GM18517 (cell line): ENCODE data around the gene CARMIL1.

Experiments
- ATAC-seq: cut with Tn5 transposase; IDR thresholded peaks from one replicate; pipeline ENCODE4 v1.9.1; 2021; ENCODE audit warnings: mild to moderate bottlenecking, moderate library complexity; ENCODE audit not compliant: unreplicated experiment

CARMIL1 gene

DNA sequence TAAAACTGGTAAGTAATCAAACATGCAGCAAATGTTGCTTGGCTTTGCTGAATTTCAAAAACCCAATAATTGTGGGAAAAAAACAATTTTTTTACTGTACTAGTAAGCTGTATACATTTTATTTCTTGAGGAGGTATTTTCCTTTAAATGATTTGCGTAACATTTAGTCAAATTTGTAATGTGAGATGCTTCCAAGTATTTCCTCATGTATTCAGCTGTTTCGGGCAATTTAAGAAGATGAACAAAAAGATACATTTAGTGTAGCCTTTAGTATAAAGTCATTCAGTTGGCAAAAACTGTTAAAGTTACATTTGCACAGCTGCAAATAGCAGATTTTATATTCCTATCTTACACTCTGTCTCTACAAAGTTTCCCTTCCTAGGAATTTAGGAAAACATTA lies 186.8 kb downstream of the CARMIL1 start:
- no peak for ATAC-seq

DNA sequence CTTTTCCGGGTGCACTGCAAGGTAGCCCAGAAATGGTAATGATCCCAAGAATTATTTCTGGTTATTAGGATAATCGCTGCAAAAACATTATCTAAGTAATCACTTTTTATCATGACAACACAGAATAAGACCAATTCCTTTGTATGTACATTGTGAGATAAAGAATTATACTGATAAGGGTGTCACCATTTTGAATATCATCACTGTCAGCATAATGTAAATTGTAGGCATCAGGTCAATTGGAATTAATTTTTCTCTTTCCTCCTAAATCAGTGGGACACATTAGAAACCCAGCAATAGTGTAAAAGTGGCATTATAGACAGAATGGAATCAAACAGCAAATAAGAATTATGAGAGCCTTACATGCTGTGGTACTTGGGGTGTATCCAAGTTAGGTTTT lies 189.7 kb downstream of the CARMIL1 start:
- no peak for ATAC-seq

DNA sequence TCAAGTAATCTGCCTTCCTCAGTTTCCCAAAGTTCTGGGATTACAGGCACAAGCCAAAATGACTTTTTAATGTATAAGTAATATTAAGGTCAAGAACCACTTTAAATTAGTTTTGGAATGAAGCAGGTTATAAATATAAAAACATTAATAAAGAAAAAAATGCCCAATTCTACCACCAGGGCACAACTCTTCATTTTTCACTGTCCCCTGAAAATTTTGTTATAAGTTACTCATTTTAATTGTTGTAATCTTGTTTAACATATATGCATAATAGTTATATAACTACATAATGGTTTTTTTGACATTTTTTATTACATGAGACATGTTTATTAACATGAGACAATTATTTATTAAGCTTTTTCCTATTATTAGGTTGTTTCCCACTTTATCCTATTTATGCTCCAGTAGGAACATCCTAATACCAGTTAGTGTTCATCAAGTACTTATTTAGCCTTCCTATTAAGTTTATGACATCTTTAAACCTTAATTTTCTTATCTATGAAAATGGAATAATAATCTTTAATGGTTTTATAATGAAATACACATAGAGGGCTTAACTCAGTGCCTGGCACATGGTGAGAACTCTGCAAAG lies 190.7 kb downstream of the CARMIL1 start:
- ATAC-seq, result no peak

DNA sequence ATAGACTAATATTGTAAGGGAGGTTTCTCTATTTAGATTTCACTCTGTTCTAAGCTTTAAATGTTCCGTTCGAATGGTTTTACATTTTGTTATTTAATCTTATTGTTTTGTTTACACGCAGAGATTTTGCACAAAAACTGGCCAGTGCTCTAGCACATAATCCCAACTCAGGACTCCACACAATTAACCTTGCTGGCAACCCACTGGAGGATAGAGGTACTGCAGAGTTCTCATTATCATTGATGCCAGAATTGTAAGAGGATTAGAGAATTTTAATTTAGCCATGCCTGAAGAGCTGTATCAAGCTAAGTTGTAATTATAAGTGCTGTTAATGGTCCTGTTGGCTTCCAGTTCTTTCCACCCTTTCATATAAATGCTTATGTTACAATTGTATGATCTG lies 193.1 kb downstream of the CARMIL1 start:
- no peak for ATAC-seq

DNA sequence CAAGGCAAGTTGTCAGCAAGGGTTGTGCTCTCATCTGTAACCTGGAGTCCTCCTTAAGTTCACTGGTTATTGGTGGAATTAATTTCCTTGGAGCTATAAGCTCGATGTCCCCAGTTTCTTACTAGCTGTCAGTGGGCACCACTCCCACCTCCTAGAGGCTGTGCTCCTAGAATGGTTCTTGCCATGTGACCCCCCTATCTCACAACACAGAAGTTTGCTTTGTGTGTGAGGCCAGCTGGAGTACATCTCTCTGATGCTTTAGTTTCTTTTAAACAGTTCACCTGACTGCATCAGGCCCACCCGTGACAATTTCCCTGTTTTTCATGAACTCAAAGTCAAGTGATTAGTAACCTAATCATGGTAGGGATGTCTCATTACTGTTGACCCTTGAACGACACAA lies 193.7 kb downstream of the CARMIL1 start:
- ATAC-seq, result no peak

DNA sequence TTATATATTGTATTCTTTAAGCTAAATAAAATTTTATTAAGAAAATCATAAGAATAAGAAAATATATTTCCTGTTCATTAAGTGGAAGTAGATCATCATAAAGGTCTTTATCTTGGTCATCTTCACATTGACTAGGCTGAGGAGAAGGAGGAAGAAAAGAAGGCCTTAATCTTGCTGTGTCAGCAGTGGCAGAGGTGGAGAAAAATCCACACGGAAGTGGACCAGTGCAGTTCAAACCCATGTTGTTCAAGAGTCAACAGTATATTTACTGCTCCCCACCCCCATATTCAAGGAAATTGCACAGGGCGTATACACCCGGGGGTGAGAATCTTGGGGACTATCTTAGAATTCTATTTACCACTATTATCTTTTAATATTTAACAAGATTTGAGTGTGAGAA lies 194.3 kb downstream of the CARMIL1 start:
- ATAC-seq, result no peak

DNA sequence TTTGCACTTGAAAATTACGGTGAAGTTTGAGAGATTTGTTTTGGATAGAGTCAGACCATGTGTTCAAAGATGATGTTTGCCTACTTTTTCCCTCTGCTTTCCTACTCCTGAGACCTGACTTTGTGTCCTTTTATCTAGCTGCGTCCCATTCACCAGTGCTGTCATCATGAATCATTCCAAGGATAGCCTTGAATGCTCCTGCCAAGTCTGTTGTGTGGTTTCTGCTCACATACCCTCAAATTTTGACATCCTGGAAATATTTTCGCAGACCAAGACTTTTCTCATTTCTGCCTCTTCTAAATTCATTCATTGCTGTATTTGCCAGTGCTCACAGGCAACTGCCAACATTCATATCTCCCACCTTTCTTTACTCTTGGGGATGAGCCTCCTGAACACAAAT lies 197.0 kb downstream of the CARMIL1 start:
- ATAC-seq, result no peak

DNA sequence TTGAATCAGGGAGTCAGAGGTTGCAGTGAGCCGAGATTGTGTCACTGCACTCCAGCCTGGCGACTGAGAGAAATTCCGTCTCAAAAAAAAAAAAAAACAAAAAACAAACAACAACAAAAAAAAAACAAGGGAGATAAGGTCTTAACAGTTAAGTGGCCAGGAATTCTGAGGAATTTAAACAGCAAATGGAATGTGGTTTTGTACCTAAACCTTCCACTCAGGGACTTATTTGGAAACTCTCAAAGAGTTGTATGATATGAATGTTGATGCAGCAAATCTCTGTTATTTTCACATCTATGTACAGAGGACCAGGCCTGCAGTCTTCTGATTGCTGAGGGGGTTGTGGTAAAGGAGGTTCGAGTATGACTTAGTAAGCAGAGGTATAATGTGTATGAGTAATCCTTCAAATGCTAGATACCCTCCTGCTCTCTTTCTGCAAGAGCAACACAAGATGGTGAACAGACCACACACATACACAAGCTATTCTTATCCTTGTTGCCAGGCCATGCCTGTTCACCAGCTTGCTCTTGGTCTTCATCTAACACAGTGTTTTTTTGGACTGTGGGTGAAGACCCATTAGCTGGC lies 197.9 kb downstream of the CARMIL1 start:
- no peak for ATAC-seq

DNA sequence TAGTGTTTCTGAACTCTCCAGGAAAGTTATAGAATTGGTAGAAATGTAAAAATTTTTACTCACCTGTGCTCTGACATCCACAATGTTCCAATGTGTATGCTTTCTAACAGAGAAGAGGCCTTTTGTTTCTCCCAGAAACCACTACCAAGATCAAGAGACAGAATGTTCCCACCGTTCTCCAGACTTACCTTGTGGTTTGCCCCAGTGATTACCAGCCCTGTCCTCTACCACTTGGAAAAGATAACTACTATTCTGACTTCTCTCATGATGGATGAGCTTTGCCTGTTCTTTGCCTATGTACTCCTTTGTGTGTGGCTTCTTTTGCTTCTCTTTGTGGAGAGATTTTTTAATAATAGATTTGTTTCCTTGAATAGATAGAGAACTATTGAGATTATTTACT lies 199.8 kb downstream of the CARMIL1 start:
- no peak for ATAC-seq

DNA sequence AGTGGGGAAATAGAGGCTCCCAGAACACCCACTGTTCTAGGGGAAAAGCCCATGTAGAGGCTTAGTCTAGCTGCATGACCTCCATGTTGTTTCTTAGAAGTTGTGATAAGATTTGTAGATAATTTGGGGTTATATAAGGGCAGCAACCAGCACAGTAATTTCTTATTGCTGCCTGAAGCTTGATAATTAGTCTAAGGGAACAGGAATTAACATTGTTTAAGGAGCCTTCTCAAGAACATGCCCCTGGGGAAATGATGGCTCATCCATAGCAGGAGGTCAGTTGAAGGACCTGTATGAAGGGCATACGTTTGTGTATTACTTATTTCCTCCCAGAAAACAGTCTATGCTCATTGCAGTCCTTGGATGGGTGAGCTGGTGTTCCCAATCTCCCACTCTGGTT lies 202.1 kb downstream of the CARMIL1 start:
- ATAC-seq, result no peak

DNA sequence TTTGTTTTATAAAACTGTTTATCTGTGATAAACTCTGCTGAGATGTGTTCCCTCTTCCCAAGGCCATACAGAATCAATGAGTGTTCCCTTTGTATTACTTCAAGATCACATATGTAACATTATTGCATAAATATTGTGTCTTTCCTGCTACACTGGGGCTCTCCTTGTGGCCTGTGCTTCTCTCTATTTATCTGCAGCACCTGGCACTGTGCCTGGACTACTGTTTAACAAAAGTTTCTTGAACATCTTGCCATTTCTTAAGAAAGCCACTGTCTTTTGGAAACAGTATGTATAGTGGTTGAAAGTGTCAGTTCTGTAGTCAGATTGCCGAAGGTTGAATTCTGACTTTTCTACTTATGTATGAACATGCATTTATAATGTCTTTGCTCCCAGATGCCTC lies 203.8 kb downstream of the CARMIL1 start:
- no peak for ATAC-seq

DNA sequence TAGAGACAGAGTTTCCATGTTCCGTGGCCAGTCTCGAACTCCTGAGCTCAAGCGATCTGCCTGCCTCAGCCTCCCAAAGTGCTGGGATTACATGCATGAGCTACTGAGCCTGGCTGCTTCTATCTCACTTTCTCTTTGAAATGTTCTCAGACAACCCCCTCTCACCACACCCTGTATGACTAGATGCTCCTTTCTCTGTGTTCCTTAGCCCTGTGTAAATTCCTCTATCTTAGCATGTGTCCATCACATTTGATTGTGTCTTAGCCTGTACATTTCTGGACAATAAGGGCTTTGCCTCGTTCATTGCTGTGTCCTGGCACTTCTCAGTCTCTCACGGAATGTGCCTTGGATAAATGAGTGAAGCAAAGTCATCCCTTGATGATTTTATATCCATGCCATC lies 204.8 kb downstream of the CARMIL1 start:
- no peak for ATAC-seq

DNA sequence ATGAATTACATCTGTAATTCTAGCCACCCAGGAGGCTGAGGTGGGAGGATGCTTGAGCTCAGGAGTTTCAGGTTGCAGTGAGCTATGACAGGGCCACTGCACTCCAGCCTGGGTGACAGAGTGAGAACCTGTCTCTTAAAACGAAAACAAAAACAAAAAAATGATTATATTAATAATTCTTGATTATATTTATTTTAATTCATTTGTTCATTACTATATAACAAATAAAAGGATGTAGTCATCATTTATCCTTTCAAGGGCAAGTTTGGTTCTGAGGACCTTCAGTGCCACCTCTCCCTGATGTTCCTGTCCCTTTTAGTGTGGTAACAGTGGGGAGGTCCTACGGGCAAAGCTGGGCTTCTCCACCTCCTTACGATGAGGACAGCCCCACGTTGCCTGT lies 205.7 kb downstream of the CARMIL1 start:
- no peak for ATAC-seq

DNA sequence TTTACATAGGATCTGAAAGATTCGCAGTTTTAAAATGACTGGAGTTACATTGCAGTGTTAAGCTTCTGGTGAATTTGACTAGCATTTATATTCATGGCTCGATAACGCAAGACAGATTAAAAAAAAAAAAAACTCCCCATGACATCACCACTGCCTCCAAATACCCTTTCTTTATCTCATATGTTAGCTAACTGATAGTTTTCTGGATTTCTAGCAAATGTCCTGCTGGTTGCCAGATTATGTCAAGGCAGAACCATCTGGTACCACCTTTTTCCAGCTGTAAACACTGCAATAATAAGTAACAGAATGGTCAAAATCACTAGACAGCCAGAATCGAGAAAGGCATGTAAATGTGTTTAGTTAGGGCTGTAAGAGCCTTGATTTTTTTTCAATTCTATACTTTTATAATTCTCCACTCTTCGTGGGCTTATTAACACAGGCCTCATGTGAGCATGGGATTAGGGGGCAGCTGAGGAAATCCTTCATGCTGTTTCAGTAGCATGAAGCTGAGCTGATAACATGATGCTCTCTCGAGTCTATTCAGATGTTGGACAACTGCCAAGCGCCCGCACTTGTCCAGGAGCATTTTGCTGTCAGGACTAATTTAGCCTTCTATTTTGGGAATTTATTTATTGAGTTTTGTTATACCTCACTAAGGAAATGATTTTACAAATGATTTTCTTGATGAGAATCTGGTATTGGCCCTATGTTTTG lies 206.8 kb downstream of the CARMIL1 start:
- ATAC-seq, result no peak

DNA sequence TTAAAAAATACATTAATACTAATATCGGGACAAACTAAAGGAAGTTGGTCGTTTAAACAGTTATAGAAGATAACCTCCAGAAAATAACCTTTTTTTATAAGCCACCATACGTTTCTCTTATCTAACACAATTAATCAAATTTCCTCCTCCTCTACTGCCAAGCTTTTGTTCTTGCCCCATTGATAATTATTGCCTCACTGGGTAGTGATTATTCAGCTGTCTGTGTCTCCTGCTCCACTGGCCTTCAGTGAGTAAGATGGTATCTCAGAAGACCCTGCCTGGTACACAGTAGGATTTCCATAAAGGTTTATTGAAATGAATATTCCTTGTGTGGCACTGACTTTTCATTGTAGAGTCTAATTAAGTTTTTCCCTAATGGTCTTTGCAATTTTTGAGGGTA lies 207.4 kb downstream of the CARMIL1 start:
- no peak for ATAC-seq

DNA sequence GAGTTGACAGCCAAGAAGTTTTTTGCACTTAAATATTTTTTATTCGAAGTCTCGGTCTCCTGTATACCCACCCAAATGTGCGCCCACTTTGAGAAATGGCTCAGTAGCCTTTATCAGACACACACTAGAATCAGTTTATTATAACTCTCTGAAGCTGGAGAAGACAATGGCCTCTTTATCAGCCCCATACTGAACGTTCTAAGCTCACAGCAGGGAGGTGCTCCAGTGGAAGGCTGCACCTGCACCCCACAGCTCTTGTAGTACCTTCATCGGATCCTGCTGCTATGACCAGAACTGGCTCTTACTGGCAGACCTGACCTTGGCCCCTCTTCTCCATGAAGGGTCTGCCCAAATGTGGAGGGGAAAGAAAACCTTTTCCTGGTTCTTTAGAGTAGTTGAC lies 207.8 kb downstream of the CARMIL1 start:
- ATAC-seq, result no peak

DNA sequence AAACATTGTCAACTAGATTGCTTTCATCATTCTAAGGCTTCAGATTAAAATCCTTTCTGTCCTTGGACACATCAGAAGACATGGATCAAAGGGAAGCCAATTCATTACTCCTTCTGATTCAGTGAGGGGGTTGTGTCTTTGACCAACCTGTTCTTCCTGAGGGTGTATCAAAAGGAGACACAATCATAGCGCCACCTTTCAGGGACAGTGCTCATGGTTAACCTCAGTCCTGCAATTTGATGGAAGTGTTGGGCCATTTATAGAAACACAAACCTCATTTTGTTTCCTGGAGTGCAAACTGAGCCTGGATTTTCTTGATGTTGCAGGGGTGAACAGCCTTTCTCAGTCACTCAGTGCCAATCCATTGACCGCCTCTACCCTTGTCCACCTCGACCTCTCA lies 209.0 kb downstream of the CARMIL1 start:
- no peak for ATAC-seq

DNA sequence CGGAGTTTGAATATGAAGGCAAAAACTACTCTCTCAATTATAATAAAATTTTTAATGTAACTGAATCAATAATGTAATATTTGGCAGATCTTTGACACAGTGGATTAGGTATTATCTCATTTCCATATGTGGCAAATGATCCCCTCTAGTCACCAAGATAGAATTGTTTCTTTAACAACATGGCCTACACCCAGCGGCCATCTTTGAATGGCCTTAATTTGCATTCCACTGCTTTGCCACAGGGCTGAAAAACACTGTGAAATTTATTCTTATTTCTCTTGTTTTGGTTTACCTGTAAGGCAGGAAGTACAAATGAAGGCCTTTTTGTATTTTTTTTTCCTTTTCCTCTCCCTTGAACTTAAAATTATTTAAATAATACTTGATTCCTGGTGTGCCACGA lies 210.2 kb downstream of the CARMIL1 start:
- ATAC-seq, result no peak

DNA sequence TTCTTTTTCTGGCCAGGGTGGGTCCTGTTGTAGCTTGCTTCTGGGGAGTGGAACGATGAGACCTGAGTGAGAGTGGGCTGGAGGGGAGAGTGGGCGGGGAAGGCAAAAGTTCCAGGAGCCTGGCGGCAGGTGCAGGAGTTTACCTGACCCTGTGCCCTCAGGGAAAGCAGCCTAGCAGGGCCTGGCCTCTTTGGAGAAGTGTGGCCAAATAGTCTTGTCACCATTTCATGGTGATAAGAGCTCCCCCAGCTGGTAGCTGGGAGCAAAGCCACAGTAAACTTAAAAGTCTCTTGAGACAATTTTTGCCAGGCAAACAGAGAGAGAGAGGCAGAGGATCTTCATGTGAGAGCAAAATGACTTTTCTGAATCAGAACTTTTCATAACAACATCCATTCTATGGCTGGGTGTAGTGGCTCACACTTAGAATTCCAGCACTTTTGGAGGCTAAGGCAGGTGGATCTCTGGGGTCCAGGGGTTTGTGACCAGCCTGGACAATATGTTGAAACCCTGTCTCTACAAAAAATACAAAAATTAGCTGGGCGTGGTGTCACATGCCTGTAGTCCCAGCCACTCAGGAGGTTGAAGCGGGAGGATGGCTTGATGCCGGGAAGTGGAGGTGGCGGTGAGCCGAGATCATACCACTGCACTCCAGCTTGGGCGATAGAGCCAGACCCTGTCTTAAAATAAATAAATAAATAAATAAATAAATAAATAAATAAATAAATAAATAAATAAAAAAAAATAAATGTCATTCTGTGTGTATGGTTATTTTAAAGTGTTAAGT lies 211.0 kb downstream of the CARMIL1 start:
- no peak for ATAC-seq

DNA sequence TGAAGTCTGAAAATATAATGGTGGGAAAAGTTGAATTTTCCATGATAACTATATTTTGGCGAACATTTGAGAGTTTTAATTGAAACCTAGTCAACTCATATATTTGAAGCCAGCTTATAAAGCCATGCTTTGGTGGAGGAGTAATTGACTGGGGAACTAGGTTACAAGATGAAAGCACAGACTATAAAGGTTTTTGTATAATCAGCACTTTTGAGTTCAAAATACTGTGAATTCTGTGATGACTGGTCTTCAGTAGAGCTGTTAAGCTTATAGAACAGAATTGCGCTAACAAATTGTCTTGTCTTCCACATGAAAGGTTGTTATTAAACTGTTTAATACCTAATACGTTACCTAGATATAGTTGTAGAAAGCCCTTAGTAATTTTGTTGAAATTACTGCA lies 213.8 kb downstream of the CARMIL1 start:
- no peak for ATAC-seq

DNA sequence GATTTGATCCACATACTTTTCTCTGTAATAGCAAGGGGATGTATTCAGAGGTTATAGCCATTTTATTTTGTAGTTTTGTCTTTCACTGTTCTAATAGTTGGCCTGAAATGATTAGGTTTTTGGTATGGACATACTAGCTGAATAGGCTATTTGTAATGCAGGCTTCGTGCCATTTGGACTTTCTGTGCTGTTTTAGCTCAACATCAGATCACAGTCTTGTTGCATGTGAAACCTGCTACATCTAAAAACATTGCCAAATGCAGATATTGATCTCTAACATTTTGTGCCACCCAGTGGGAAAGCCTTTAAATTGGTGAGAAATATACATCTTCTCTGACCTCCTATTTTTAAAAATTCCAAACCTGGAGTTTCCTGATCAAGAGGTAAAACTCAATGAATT lies 215.3 kb downstream of the CARMIL1 start:
- ATAC-seq, result no peak
